Caco-2 (cell line): ENCODE measurements around the gene CD34. TPM values are rescaled to one million over a fixed set of nuclear protein-coding genes. Genes with fewer than 3 reads are reported as not detected.

Source experiments
- BruUV-seq: library from RNA; stranded (reverse); fragments of 400-500 nt; replicated peaks from 2 replicates; lab custom pipeline; 2021; lab: Mats Ljungman, UMichigan
- CTCF ChIA-PET: fragments of 300-600 bp; sonication (Branson Sonifier 250); formaldehyde crosslinking; loops from one replicate; lab custom pipeline; 2022; ENCODE audit warnings: antibody characterized with exemption; lab: Charles Lee
- POLR2A ChIA-PET: fragments of 300-600 bp; sonication (Branson Sonifier 250); formaldehyde crosslinking; loops from one replicate; lab custom pipeline; 2022; ENCODE audit warnings: antibody characterized with exemption; lab: Charles Lee
- DNase-seq, 2 experiments: peaks; one replicate each; pipeline versions ENCODE4 v3.0.0 to v3.0.0-alpha.2; 2020 to 2022
- H3K27me3 ChIP-seq: replicated peaks from 2 replicates; pipeline ENCODE4 v1.6.0; 2011; ENCODE audit warnings: low read length; ENCODE audit not compliant: control insufficient read depth, insufficient read depth
- H3K36me3 ChIP-seq: 2 replicates; pipeline ENCODE4 v1.5.1; 2011; ENCODE audit warnings: low read length; ENCODE audit not compliant: control insufficient read depth, insufficient read depth
- H3K4me1 ChIP-seq: fragments of 250-450 bp; sonication (Bioruptor Pico); 2 replicates; pipeline ENCODE4 v1.5.1; 2020; ENCODE audit warnings: mild to moderate bottlenecking
- H3K4me3 ChIP-seq: 2 replicates; pipeline ENCODE4 v1.5.1; 2011; ENCODE audit warnings: low read depth, mild to moderate bottlenecking, control low read depth, low read length
- H3K9me3 ChIP-seq: fragments of 250-450 bp; sonication (Bioruptor Pico); 2 replicates; pipeline ENCODE4 v1.5.1; 2020; ENCODE audit warnings: mild to moderate bottlenecking, moderate library complexity
- H3K27ac Mint-ChIP-seq: one replicate; pipeline ENCODE4 v1.8.0; 2022; ENCODE audit warnings: mixed read lengths; ENCODE audit not compliant: unreplicated experiment
- H3K27me3 Mint-ChIP-seq: one replicate; pipeline ENCODE4 v1.8.0; 2022; ENCODE audit warnings: mixed read lengths; ENCODE audit not compliant: insufficient read depth, unreplicated experiment
- H3K36me3 Mint-ChIP-seq: one replicate; pipeline ENCODE4 v1.8.0; 2022; ENCODE audit warnings: mild to moderate bottlenecking, mixed read lengths; ENCODE audit not compliant: insufficient read depth, unreplicated experiment
- H3K4me1 Mint-ChIP-seq: one replicate; pipeline ENCODE4 v1.8.0; 2022; ENCODE audit warnings: low read depth, mixed read lengths; ENCODE audit not compliant: unreplicated experiment
- H3K4me3 Mint-ChIP-seq: one replicate; pipeline ENCODE4 v1.8.0; 2022; ENCODE audit warnings: mild to moderate bottlenecking, moderate library complexity, mixed read lengths; ENCODE audit not compliant: unreplicated experiment
- H3K9me3 Mint-ChIP-seq: one replicate; pipeline ENCODE4 v1.8.0; 2022; ENCODE audit warnings: mixed read lengths; ENCODE audit not compliant: unreplicated experiment
- CTCF ChIP-seq, 2 experiments: fragments of 200-600 bp in 1 of 2; IDR thresholded peaks; 1 replicate in 1 of 2; 2 replicates in 1 of 2; pipeline versions ENCODE4 v1.5.1 to v1.8.0; 2011 to 2022; ENCODE audit warnings: antibody characterized with exemption in 1 of 2, control low read depth in 1 of 2, inconsistent platforms in 1 of 2, low read depth in 1 of 2, low read length in 1 of 2, mild to moderate bottlenecking in 1 of 2, moderate library complexity in 1 of 2; ENCODE audit not compliant: insufficient read depth in 1 of 2, severe bottlenecking in 1 of 2, unreplicated experiment in 1 of 2
- intact Hi-C: fragments of 100-400 bp; cut with micrococcal nuclease; formaldehyde crosslinking; loops from one replicate; pipeline ENCODE4 v1.10.0; 2022; ENCODE audit not compliant: unreplicated experiment
- total RNA-seq: library from RNA; stranded (reverse); gene quantifications from 2 replicates; pipeline ENCODE4 v1.2.3, GENCODE V29; 2022

The CD34 gene
- total RNA-seq, 1 experiment from 2014 or later: not detected

- no TSS peak for BruUV-seq
- Histone ChIP-seq H3K36me3 (no peaks in the 10 kb centered on the region; the same call in 1 of the 2 replicates), H3K4me1 (peaks cover 4% of the 10 kb centered on the region; the same call in 1 of the 2 replicates), H3K27me3 (no peaks in the 10 kb centered on the region), H3K9me3 (no peaks in the 10 kb centered on the region), H3K4me3 (no peak overlapping the region)
- no peak overlapping the region for H3K4me3 Mint-ChIP-seq
- H3K27ac Mint-ChIP-seq: no peak overlapping the region
- H3K36me3 Mint-ChIP-seq: no peaks in the 10 kb centered on the region
- TF ChIP-seq CTCF (IDR thresholded peaks at IDR 0.05; ENCODE audit: insufficient read depth in 1 of 2, low read depth in 1 of 2, low read length in 1 of 2, severe bottlenecking in 1 of 2, unreplicated experiment in 1 of 2): no peak
- H3K9me3 Mint-ChIP-seq: no peaks in the 10 kb centered on the region
- H3K4me1 Mint-ChIP-seq: peaks cover 6% of the 10 kb centered on the region
- no peaks in the 10 kb centered on the region for H3K27me3 Mint-ChIP-seq
- DNase-seq: peak in 1 of 2 experiments; percentile 22
- intact Hi-C loops: no loop called here
- ChIA-PET CTCF (interaction anchor here (1.6 kb wide), 1 partner anchor 38 kb away, joined by 11 read pairs; no protein-coding TSS in a partner anchor), POLR2A (no interaction called here)
Observed at GRCh38 chr1:207925210-207925609, 14.3 kb upstream of the CD34 start.

DNA sequence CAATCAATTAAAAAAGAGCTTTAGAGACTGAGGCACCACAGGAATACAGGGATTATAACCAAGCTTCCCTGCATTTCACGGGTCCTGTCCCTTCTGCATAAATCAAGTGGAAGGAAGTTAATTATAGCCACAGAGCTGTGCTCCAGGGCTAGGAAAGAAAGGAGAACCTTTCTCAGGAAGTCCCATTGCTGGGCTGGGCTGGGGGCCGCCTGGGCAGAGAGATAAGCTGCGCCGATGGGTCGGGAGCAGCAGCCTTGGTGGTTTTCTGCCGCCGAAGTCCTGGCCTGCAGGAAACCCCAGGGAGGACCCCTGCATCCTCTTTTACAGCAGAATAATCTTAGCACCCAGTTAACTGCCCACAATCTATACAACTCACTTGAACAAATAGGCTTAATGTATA is 12.6 kb upstream of the CD34 start:
- BruUV-seq: no TSS peak
- Histone ChIP-seq H3K27me3 (no peaks in the 10 kb centered on the region), H3K4me3 (no peak overlapping the region), H3K9me3 (no peaks in the 10 kb centered on the region), H3K36me3 (no peaks in the 10 kb centered on the region; the same call in 1 of the 2 replicates), H3K4me1 (peaks cover 11% of the 10 kb centered on the region)
- Mint-ChIP-seq H3K4me3 (no peak overlapping the region), H3K36me3 (no peaks in the 10 kb centered on the region), H3K27me3 (no peaks in the 10 kb centered on the region), H3K27ac (no peak overlapping the region), H3K4me1 (peaks cover 12% of the 10 kb centered on the region), H3K9me3 (no peaks in the 10 kb centered on the region)
- ChIA-PET POLR2A (no interaction called here), CTCF (interaction anchor here (0.5 kb wide), 1 partner anchor 281 kb away, joined by 5 read pairs; no protein-coding TSS in a partner anchor)
- no peak for DNase-seq
- no peak for TF ChIP-seq CTCF (IDR thresholded peaks at IDR 0.05; ENCODE audit: insufficient read depth in 1 of 2, low read depth in 1 of 2, low read length in 1 of 2, severe bottlenecking in 1 of 2, unreplicated experiment in 1 of 2)
- intact Hi-C loops: no loop called here

DNA sequence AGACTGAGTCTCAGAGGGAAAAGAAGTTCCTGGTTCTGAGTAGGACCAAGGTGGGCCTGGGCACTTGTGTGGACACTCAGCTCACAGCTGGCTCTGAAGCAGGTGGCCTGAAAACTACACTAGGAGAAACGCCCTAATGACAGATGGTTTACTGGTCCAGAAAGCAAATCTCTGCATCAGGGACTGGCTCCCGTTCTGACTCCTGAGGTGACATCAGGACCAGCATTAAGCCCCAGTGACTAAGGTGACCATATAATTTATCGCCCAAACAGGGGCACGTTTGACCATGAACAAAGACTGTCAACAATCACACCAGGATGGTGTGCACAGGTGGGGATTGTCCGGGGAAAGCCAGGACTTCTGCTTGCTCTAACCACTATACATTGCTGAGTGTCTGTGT is 12.2 kb upstream of the CD34 start:
- no peaks in the 10 kb centered on the region for H3K9me3 ChIP-seq
- no TSS peak for BruUV-seq
- no peak for TF ChIP-seq CTCF (IDR thresholded peaks at IDR 0.05; ENCODE audit: insufficient read depth in 1 of 2, low read depth in 1 of 2, low read length in 1 of 2, severe bottlenecking in 1 of 2, unreplicated experiment in 1 of 2)
- H3K36me3 Mint-ChIP-seq: no peaks in the 10 kb centered on the region
- DNase-seq: no peak
- H3K4me1 Mint-ChIP-seq: peaks cover 16% of the 10 kb centered on the region
- H3K4me3 ChIP-seq: no peak overlapping the region
- H3K9me3 Mint-ChIP-seq: no peaks in the 10 kb centered on the region
- no peaks in the 10 kb centered on the region; the same call in 1 of the 2 replicates for H3K36me3 ChIP-seq
- intact Hi-C loops: no loop called here
- no peak overlapping the region for H3K4me3 Mint-ChIP-seq
- no peaks in the 10 kb centered on the region for H3K27me3 ChIP-seq
- POLR2A ChIA-PET: no interaction called here
- H3K4me1 ChIP-seq: peaks cover 15% of the 10 kb centered on the region
- H3K27me3 Mint-ChIP-seq: no peaks in the 10 kb centered on the region
- H3K27ac Mint-ChIP-seq: no peak overlapping the region
- CTCF ChIA-PET: interaction anchor here (0.5 kb wide), 1 partner anchor 281 kb away, joined by 5 read pairs; no protein-coding TSS in a partner anchor
